Left hindlimb (tissue), 1 donor: Measurements from ENCODE around the gene ZNF335.
A peak's percentile ranks its signal among the peaks of the same experiment; 100 is the strongest.

ENCODE experiments used
- DNase-seq: peaks from one replicate; pipeline ENCODE4 v3.0.0-alpha.2; 2018

ZNF335 gene, protein sequence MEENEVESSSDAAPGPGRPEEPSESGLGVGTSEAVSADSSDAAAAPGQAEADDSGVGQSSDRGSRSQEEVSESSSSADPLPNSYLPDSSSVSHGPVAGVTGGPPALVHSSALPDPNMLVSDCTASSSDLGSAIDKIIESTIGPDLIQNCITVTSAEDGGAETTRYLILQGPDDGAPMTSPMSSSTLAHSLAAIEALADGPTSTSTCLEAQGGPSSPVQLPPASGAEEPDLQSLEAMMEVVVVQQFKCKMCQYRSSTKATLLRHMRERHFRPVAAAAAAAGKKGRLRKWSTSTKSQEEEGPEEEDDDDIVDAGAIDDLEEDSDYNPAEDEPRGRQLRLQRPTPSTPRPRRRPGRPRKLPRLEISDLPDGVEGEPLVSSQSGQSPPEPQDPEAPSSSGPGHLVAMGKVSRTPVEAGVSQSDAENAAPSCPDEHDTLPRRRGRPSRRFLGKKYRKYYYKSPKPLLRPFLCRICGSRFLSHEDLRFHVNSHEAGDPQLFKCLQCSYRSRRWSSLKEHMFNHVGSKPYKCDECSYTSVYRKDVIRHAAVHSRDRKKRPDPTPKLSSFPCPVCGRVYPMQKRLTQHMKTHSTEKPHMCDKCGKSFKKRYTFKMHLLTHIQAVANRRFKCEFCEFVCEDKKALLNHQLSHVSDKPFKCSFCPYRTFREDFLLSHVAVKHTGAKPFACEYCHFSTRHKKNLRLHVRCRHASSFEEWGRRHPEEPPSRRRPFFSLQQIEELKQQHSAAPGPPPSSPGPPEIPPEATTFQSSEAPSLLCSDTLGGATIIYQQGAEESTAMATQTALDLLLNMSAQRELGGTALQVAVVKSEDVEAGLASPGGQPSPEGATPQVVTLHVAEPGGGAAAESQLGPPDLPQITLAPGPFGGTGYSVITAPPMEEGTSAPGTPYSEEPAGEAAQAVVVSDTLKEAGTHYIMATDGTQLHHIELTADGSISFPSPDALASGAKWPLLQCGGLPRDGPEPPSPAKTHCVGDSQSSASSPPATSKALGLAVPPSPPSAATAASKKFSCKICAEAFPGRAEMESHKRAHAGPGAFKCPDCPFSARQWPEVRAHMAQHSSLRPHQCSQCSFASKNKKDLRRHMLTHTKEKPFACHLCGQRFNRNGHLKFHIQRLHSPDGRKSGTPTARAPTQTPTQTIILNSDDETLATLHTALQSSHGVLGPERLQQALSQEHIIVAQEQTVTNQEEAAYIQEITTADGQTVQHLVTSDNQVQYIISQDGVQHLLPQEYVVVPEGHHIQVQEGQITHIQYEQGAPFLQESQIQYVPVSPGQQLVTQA (N-terminal part only)

GRCh38 chr20:45971675-45972499 is at the start of gene ZNF335:
TSS of gene ZNF335 (minus strand) at chr20:45972203. CDS start at chr20:45971410, 793 bp downstream.
- peak; percentile 97 for DNase-seq

DNA sequence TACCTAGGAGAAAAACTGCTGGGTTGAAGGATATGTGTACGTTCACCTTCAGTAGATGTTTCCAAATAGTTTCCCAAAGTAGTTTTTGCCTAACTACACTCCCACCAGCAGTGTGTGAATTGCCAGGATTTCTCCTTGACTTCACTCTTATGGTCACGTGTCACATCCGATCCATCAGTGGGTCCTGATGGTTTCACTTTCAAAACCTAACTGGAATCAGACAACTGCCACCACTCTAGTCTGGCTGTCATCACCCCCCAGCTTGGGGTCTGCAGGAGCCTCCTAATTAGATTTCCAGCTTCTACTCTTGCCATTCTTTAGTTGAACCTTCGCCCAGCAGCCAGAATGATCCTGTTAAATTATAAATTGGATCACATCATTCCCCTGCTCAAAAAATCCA is 48.6 kb upstream of the ZNF335 start:
- no peak for DNase-seq

DNA sequence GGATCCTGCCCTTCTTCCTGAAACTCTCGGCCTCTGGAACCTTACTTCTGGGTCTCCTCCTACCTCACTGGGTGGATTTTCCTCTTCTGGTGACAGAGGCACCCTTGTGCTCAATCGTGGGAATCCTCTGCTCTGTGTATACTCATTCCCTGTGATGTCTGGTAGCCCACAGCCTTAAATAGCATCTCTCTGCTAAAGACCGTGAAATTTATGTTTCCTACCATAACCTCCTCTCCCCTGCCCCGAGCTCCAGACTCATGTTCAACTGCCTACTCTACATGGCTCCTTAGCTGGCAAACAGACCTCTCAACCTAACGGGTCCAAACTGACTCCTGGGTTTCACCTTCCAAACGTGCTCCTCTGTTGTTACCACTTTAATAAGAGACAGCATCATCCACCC is 46.6 kb upstream of the ZNF335 start:
- DNase-seq = no peak

DNA sequence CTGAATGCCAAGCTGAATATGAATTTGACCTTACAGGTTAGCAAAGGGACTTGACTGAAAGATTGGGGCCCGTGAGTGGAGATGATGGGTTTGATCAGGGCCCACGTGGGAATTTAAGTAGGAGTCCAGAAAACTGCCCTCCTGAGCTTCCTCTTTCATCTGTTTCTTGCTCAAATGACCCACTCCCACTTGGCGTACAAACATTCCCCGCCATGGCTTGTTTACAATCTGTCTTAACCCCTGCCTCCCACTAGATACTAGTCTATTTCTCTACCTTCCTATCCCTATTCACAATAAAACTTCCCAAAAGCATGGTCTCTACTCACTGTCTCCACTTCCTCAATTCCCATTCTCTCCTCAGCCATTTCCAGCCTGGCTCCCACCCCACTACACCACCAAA is 46.1 kb upstream of the ZNF335 start:
- DNase-seq = no peak

- no peak for DNase-seq
These were observed 45.3 kb upstream of the ZNF335 start for GRCh38 chr20:46017272-46017671.

DNA sequence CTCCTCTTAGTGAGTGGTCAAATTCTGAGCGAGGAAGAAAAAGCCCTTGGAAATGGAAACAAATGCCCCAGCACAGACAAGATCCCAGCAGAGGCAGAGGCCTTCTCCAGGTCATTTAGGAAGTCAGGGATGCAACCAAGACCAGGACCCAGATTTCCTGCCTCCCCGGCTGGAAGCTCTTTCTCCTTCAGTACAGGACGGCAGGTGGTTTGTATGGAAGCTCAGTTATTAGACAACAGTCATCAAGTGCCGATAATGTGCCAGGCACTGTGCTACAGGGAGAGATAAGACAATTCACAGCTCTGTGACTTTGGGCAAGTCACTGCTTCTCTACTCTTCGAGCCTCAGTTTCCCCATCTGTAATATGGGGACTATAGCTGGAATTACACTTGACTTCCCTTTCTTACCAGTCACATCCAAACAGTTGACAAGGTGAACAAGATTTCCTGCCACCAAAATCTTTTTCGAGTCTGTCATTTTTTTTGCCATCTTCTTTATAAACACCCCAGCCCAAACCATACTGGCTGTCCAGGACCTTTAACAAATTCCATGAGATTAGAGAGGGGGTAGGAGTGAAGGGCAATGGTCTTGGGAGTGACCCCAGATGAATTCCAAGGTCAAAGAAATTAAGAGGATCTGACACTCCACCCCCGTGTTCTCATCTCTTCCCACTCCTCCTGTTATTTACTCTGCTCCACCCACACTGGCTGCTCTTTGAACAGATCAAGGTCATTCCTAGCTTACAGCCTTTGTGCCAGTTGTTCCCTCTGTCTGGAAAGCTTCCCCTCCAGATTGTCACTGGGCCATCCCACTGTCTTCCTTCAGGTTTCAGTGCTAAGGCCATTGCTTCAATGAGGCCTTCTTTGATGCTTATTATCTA is 42.8 kb upstream of the ZNF335 start:
- no peak for DNase-seq

GRCh38 chr20:46013829-46014516 is 42.0 kb upstream of the ZNF335 start:
- no peak for DNase-seq

GRCh38 chr20:46013322-46013828 is 41.4 kb upstream of the ZNF335 start:
- no peak for DNase-seq

DNA sequence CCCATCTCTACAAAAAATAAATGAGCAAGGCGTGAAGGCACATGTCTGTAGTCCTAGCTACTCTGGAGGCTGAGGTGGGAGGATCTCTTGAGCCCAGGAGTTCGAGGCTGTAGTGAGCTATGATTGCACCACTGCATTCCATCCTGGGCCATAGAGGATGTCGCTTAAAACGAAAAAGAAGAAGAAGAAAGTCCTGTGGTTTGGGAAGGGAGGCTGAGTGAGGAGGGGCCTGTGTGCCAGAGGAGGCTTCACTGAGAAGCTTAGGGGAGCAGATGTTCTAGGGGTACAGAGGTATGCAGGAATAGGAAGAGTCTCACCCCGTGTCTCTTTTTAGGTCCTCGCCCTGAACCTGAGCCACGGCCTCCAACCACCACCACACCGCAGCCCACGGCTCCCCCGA is 40.9 kb upstream of the ZNF335 start:
- DNase-seq = no peak

DNA sequence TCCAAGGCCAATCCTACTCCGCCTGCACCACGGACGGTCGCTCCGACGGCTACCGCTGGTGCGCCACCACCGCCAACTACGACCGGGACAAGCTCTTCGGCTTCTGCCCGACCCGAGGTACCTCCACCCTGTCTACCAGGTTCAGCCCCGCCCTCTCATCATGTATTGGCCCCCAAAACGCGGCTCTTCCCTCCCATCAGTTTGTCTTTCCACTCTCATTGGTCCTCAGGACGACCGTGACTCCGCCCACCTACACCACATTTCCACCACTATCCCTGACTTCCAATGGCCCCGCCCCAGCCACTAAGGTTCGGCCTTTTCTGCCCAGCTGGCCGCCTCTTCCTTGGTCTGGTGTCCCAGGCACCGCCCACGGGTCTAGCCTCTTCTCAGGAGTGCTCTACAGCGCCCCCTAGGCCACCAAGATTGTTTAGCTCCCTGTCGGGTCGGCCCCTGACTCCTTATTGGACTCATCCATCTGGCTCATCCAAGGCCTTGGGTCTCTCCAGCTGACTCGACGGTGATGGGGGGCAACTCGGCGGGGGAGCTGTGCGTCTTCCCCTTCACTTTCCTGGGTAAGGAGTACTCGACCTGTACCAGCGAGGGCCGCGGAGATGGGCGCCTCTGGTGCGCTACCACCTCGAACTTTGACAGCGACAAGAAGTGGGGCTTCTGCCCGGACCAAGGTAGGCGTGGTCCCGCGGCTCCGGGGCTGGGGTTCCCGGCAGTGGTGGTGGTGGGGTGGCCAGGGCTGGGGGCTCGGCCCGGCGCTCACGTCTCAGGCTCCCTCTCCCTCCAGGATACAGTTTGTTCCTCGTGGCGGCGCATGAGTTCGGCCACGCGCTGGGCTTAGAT is 39.9 kb upstream of the ZNF335 start:
- no peak for DNase-seq

DNA sequence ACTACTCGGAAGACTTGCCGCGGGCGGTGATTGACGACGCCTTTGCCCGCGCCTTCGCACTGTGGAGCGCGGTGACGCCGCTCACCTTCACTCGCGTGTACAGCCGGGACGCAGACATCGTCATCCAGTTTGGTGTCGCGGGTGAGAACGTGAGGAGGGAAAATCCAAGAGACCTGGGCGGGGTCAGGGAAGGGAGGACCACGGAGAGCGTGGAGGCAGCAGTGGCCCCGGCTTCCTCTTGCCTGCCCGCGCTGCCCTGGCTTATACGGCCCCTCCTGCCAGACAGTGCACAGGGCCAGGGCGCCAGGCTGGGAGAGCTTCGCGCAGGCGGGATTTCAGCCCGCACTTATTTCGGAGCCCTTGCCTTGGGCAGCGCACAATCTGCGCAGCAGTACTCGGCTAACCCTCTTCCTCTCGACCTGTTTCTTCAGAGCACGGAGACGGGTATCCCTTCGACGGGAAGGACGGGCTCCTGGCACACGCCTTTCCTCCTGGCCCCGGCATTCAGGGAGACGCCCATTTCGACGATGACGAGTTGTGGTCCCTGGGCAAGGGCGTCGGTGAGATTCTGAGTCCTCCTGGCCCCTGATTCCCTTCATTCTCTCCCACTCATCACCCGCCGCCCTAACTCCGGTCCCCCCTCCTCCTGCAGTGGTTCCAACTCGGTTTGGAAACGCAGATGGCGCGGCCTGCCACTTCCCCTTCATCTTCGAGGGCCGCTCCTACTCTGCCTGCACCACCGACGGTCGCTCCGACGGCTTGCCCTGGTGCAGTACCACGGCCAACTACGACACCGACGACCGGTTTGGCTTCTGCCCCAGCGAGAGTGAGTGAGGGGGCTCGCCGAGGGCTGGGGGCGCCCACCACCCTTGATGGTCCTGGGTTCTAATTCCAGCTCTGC is 38.7 kb upstream of the ZNF335 start:
- DNase-seq = no peak

GRCh38 chr20:46009816-46010215 is 37.8 kb upstream of the ZNF335 start:
- DNase-seq = no peak

- no peak for DNase-seq
These were observed 35.7 kb upstream of the ZNF335 start for GRCh38 chr20:46007671-46008070.

DNA sequence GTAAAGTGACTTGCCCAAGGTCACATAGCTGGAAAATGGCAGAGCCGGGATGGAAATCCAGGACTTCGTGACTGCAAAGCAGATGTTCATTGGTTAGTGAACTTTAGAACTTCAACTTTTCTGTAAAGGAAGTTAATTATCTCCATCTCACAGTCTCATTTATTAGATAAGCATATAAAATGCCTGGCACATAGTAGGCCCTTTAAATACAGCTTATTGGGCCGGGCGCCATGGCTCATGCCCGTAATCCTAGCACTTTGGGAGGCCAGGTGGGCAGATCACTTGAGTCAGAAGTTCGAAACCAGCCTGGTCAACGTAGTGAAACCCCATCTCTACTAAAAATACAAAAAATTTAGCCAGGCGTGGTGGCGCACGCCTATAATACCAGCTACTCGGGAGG is 35.0 kb upstream of the ZNF335 start:
- DNase-seq = no peak

GRCh38 chr20:46006022-46006705 is 34.2 kb upstream of the ZNF335 start:
- no peak for DNase-seq

DNA sequence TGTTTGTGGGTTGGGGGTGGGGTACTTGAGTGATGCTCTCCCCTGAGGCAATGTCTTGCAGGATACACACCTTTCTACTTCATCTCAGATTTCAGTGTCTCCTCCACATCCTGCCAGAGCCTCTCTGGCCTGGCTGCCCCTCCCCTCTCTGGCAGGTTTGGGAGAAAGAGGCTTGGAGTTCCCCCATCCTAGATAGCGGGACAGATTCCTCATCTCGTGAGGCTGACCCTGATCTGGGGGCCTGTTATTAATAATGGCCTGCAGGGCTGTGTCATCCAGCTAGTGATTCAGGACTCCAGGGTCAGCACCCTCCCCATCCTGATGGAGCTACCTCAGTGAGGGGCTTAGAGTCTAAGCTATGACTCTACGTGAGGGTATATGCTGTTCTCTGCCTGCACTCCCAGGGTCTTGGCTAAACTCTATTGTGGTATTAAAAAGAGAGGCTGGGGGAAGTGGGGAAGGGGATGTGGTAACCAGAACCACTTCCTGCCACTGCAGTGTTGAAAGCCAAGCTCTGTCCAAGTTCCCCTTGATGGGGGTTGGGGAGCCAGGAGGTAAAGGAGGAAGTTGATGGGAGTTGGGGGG is 33.0 kb upstream of the ZNF335 start:
- no peak for DNase-seq

- DNase-seq = no peak
These were observed 32.2 kb upstream of the ZNF335 start for GRCh38 chr20:46004187-46004586.
